HG03342 (cell line): ENCODE data around the gene PEPD.
"Not testable (repeated sequence)": the region's sequence is repeated elsewhere in the genome, so short reads cannot be mapped to it uniquely, and the experiment has no call there.

ENCODE experiments used
- ATAC-seq: cut with Tn5 transposase; IDR thresholded peaks from one replicate; pipeline ENCODE4 v1.9.1; 2021; ENCODE audit warnings: mild to moderate bottlenecking, moderate library complexity; ENCODE audit not compliant: unreplicated experiment

The PEPD gene

GRCh38 chr19:33499671-33500506, 21.7 kb downstream of the PEPD start:
- ATAC-seq: no peak

GRCh38 chr19:33499248-33499647, 22.3 kb downstream of the PEPD start:
- ATAC-seq: no peak

- no peak for ATAC-seq
These were observed 23.1 kb downstream of the PEPD start for GRCh38 chr19:33498391-33499000.

GRCh38 chr19:33497778-33498175, 23.8 kb downstream of the PEPD start:
- no peak for ATAC-seq

GRCh38 chr19:33497131-33497777, 24.3 kb downstream of the PEPD start:
- ATAC-seq: no peak

- no peak for ATAC-seq
These were observed 25.3 kb downstream of the PEPD start for GRCh38 chr19:33496038-33496895.

- ATAC-seq: no peak
These were observed 28.0 kb downstream of the PEPD start for GRCh38 chr19:33493401-33494275.

GRCh38 chr19:33492951-33493350, 28.6 kb downstream of the PEPD start:
- no peak for ATAC-seq

GRCh38 chr19:33492090-33492489, 29.5 kb downstream of the PEPD start:
- ATAC-seq: no peak

GRCh38 chr19:33490596-33490995, 31.0 kb downstream of the PEPD start:
- not testable (repeated sequence) for ATAC-seq

GRCh38 chr19:33490041-33490451, 31.5 kb downstream of the PEPD start:
- no peak for ATAC-seq

- ATAC-seq: no peak
These were observed 32.8 kb downstream of the PEPD start for GRCh38 chr19:33488826-33489225.

GRCh38 chr19:33487901-33488800, 33.4 kb downstream of the PEPD start:
- ATAC-seq: no peak

- no peak for ATAC-seq
These were observed 34.4 kb downstream of the PEPD start for GRCh38 chr19:33486936-33487811.

GRCh38 chr19:33486407-33486806, 35.2 kb downstream of the PEPD start:
- no peak for ATAC-seq

- no peak for ATAC-seq
These were observed 37.3 kb downstream of the PEPD start for GRCh38 chr19:33484226-33484774.

GRCh38 chr19:33482476-33482875, 39.1 kb downstream of the PEPD start:
- ATAC-seq: no peak

GRCh38 chr19:33481863-33482262, 39.7 kb downstream of the PEPD start:
- no peak for ATAC-seq
